ENCODE data around the gene CRAMP1.
A peak's percentile ranks its signal among the peaks of the same experiment; 100 is the strongest.
"Not testable (repeated sequence)": the region's sequence is repeated elsewhere in the genome, so short reads cannot be mapped to it uniquely, and the experiment has no call there.

CRAMP1 gene

DNA sequence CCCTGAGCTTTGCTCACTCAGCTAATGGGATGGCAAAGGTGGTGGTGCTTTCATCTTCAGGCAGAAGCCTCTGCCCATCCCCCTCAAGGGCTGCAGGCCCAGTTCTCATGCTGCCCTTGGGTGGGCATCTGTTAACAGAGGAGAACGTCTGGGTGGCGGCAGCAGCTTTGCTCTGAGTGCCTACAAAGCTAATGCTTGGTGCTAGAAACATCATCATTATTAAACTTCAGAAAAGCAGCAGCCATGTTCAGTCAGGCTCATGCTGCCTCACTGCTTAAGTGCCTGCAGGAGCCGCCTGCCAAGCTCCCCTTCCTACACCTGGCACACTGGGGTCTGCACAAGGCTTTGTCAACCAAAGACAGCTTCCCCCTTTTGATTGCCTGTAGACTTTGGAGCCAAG is 88.1 kb downstream of the CRAMP1 start:
- no peaks in the 10 kb centered on the region for H3K4me1 ChIP-seq
- no peaks in the 10 kb centered on the region for H3K27me3 ChIP-seq
- H3K9me3 ChIP-seq = no peaks in the 10 kb centered on the region
- TF ChIP-seq CTCF (IDR thresholded peaks at IDR 0.05; ENCODE audit: low read depth, low read length) = no peak
- no peak overlapping the region for H3K4me3 ChIP-seq (ENCODE audit: low read depth, low read length)
- H3K36me3 ChIP-seq = peaks cover 62% of the 10 kb centered on the region
- no peak for DNase-seq

DNA sequence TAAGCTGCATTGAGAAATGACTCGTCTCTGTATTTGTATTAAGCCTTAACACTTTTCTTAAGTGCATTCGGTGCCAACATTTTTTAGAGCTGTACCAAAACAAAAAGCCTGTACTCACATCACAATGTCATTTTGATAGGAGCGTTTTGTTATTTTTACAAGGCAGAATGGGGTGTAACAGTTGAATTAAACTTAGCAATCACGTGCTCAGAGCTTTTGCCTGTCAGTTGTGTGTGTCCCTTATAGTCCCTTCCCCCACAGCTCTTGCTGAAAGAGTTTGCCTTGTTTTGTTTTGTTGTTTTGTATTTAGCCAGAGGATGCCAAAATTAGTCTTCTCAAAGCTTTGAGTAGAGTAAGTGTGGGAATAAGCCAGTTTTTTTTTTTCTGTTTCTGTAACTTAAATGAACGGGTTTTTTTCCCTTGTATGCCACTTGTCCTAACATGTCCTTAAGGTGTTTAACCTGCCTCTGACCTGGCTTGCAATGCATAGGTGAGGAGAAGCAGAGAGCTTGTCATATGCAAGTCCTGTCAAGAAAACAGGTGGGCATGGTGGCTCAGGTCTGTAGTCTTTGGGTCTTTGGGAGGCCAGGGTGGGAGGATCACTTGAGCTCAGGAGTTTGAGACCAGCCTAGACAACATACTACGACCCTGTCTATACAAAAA is 89.2 kb downstream of the CRAMP1 start:
- peaks cover 52% of the 10 kb centered on the region for H3K36me3 ChIP-seq
- no peaks in the 10 kb centered on the region for H3K27me3 ChIP-seq
- H3K4me1 ChIP-seq = no peaks in the 10 kb centered on the region
- no peak for DNase-seq
- no peak overlapping the region for H3K4me3 ChIP-seq (ENCODE audit: low read depth, low read length)
- TF ChIP-seq CTCF (IDR thresholded peaks at IDR 0.05; ENCODE audit: low read depth, low read length) = no peak
- no peaks in the 10 kb centered on the region for H3K9me3 ChIP-seq

DNA sequence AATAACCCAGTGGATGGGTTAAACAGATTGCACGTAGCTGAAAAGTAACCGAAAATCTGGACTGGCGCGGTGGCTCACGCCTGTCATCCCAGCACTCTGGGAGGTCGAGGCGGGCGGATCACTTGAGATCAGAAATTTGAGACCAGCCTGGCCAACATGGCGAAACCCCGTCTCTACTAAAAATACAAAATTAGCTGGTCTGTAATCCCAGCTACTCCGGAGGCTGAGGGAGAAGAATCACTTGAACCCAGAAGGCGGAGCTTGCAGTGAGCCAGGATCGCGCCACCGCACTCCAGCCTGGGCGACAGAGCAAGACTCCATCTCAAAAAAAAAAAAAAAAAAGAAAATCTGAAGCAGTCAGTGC is 93.1 kb downstream of the CRAMP1 start:
- Histone ChIP-seq H3K36me3 (peaks cover 14% of the 10 kb centered on the region), H3K4me3 (ENCODE audit: low read depth, low read length) (peak overlapping the region; percentile 83)
- not testable (repeated sequence) for H3K27me3 ChIP-seq, H3K4me1 ChIP-seq, DNase-seq, H3K9me3 ChIP-seq

GRCh38 chr16:1705688-1706385 is 93.7 kb downstream of the CRAMP1 start, which contains the start of gene MAPK8IP3:
MAPK8IP3 (plus strand) TSS chr16:1706195; CDS start chr16:1706340, 145 bp downstream.
- peak; percentile 61 for TF ChIP-seq CTCF (IDR thresholded peaks at IDR 0.05; ENCODE audit: low read depth, low read length)
- Histone ChIP-seq H3K9me3 (no peaks in the 10 kb centered on the region), H3K4me1 (peaks cover 4% of the 10 kb centered on the region; the same call in 1 of the 2 replicates), H3K27me3 (no peaks in the 10 kb centered on the region), H3K36me3 (peaks cover 10% of the 10 kb centered on the region), H3K4me3 (ENCODE audit: low read depth, low read length) (peak within 1 kb of the TSS; percentile 98)
- DNase-seq = peak; percentile 95

- Histone ChIP-seq H3K36me3 (peaks cover 7% of the 10 kb centered on the region), H3K4me1 (peaks cover 4% of the 10 kb centered on the region; the same call in 1 of the 2 replicates), H3K4me3 (ENCODE audit: low read depth, low read length) (peak overlapping the region; percentile 98), H3K27me3 (no peaks in the 10 kb centered on the region), H3K9me3 (no peaks in the 10 kb centered on the region)
- DNase-seq = peak; percentile 57
- no peak for TF ChIP-seq CTCF (IDR thresholded peaks at IDR 0.05; ENCODE audit: low read depth, low read length)
Observed at GRCh38 chr16:1706386-1707192, 94.4 kb downstream of the CRAMP1 start.

- no peak for TF ChIP-seq CTCF (IDR thresholded peaks at IDR 0.05; ENCODE audit: low read depth, low read length)
- Histone ChIP-seq H3K36me3 (peaks cover 4% of the 10 kb centered on the region), H3K4me1 (peaks cover 4% of the 10 kb centered on the region; the same call in 1 of the 2 replicates), H3K27me3 (no peaks in the 10 kb centered on the region), H3K9me3 (no peaks in the 10 kb centered on the region), H3K4me3 (ENCODE audit: low read depth, low read length) (peak overlapping the region; percentile 98)
- DNase-seq = no peak
Observed at GRCh38 chr16:1707193-1707790, 95.1 kb downstream of the CRAMP1 start.

Data from BE2C (cell line).